Activated CD4-positive, alpha-beta memory T cell treated with anti-CD3 and anti-CD28 coated beads, Interleukin-2, amount 10 ng/mL, durations not matched to agents 7 days and 5 days (primary cell): ENCODE measurements around the gene GLT8D2. TPM values are rescaled to one million over a fixed set of nuclear protein-coding genes. Genes with fewer than 3 reads are reported as not detected.

Experiments
- CTCF ChIA-PET: fragments of 350-600 bp; sonication (Branson Sonifier 250); formaldehyde crosslinking; loops from one replicate; lab custom pipeline; 2021; ENCODE audit warnings: antibody characterized with exemption, inconsistent platforms; lab: Charles Lee
- POLR2A ChIA-PET: fragments of 350-600 bp; sonication (Branson Sonifier 250); formaldehyde crosslinking; loops from one replicate; lab custom pipeline; 2021; ENCODE audit warnings: antibody characterized with exemption; lab: Charles Lee
- DNase-seq: peaks from one replicate; pipeline ENCODE4 v3.0.0-alpha.2; 2020
- H3K27ac Mint-ChIP-seq: one replicate; pipeline ENCODE4 v1.8.0; 2021; ENCODE audit warnings: mild to moderate bottlenecking, mixed read lengths
- H3K27me3 Mint-ChIP-seq: one replicate; pipeline ENCODE4 v1.8.0; 2021; ENCODE audit warnings: mixed read lengths
- H3K36me3 Mint-ChIP-seq: one replicate; pipeline ENCODE4 v1.8.0; 2021; ENCODE audit warnings: low read depth, mixed read lengths
- H3K4me1 Mint-ChIP-seq: one replicate; pipeline ENCODE4 v1.8.0; 2021; ENCODE audit warnings: mixed read lengths
- H3K4me3 Mint-ChIP-seq: one replicate; pipeline ENCODE4 v1.8.0; 2021; ENCODE audit warnings: mild to moderate bottlenecking, mixed read lengths
- H3K9me3 Mint-ChIP-seq: one replicate; pipeline ENCODE4 v1.8.0; 2021; ENCODE audit warnings: mixed read lengths
- total RNA-seq, 2 experiments: library from RNA; stranded (reverse); gene quantifications; one replicate each; pipeline ENCODE4 v1.2.3, GENCODE V29; 2021

GLT8D2 gene
- total RNA-seq, 2 experiments from 2014 or later, result not detected

GRCh38 chr12:104064031-104064841 lies 14.2 kb upstream of the GLT8D2 start, which contains the start of gene HCFC2:
HCFC2 (plus strand) TSS chr12:104064531; CDS start chr12:104064561, 30 bp downstream.
- peak; percentile 92 for DNase-seq
- Mint-ChIP-seq H3K9me3 (no peaks in the 10 kb centered on the region), H3K4me3 (peak within 1 kb of the TSS; percentile 95), H3K27ac (peak within 1 kb of the TSS; percentile 76), H3K27me3 (peaks cover 14% of the 10 kb centered on the region), H3K4me1 (peaks cover 25% of the 10 kb centered on the region), H3K36me3 (peaks cover 14% of the 10 kb centered on the region)
- ChIA-PET CTCF (interaction anchor here (1.0 to 5.2 kb wide), 8 partner anchors 10 to 134 kb away, joined by 3 to 40 read pairs (median 4); partner anchors contain the start of gene HSP90B1), POLR2A (interaction anchor here (0.7 to 2.6 kb wide), 12 partner anchors 15 to 240 kb away, joined by 3 to 24 read pairs (median 5); partner anchors contain the start of genes HSP90B1, NFYB, NT5DC3 and TDG)

GRCh38 chr12:104063712-104064030 lies 13.7 kb upstream of the GLT8D2 start:
- peak overlapping the region; percentile 95 for H3K4me3 Mint-ChIP-seq
- no peak for DNase-seq
- peaks cover 16% of the 10 kb centered on the region for H3K27me3 Mint-ChIP-seq
- POLR2A ChIA-PET, result interaction anchor here (0.7 to 2.6 kb wide), 12 partner anchors 16 to 241 kb away, joined by 3 to 24 read pairs (median 5); partner anchors contain the start of genes HSP90B1, NFYB, NT5DC3 and TDG
- no peaks in the 10 kb centered on the region for H3K9me3 Mint-ChIP-seq
- CTCF ChIA-PET, result interaction anchor here (1.0 to 5.2 kb wide), 8 partner anchors 10 to 134 kb away, joined by 3 to 40 read pairs (median 4); partner anchors contain the start of gene HSP90B1
- peaks cover 10% of the 10 kb centered on the region for H3K36me3 Mint-ChIP-seq
- peak overlapping the region; percentile 57 for H3K27ac Mint-ChIP-seq
- peaks cover 21% of the 10 kb centered on the region for H3K4me1 Mint-ChIP-seq

GRCh38 chr12:104060791-104061190 lies 10.8 kb upstream of the GLT8D2 start:
- Mint-ChIP-seq H3K4me3 (no peak overlapping the region), H3K4me1 (peaks cover 12% of the 10 kb centered on the region), H3K9me3 (no peaks in the 10 kb centered on the region), H3K27ac (no peak overlapping the region), H3K27me3 (peaks cover 30% of the 10 kb centered on the region), H3K36me3 (no peaks in the 10 kb centered on the region)
- CTCF ChIA-PET, result interaction anchor here (5.2 kb wide), 1 partner anchor 48 kb away, joined by 40 read pairs; no protein-coding TSS in a partner anchor
- DNase-seq, result no peak
- POLR2A ChIA-PET, result no interaction called here

GRCh38 chr12:104059963-104060362 lies 10.0 kb upstream of the GLT8D2 start:
- Mint-ChIP-seq H3K9me3 (no peaks in the 10 kb centered on the region), H3K27ac (no peak overlapping the region), H3K27me3 (peaks cover 36% of the 10 kb centered on the region), H3K36me3 (no peaks in the 10 kb centered on the region), H3K4me1 (peaks cover 4% of the 10 kb centered on the region), H3K4me3 (no peak overlapping the region)
- DNase-seq, result no peak
- ChIA-PET CTCF (interaction anchor here (5.2 to 7.3 kb wide), 2 partner anchors 49 kb away, joined by 40 to 98 read pairs; no protein-coding TSS in a partner anchor), POLR2A (interaction anchor here (1.3 kb wide), 1 partner anchor 44 kb away, joined by 3 read pairs; no protein-coding TSS in a partner anchor)

GRCh38 chr12:104058802-104059201 lies 8.8 kb upstream of the GLT8D2 start:
- ChIA-PET POLR2A (interaction anchor here (1.3 kb wide), 1 partner anchor 45 kb away, joined by 3 read pairs; no protein-coding TSS in a partner anchor), CTCF (interaction anchor here (1.5 to 7.3 kb wide), 7 partner anchors 9 to 63 kb away, joined by 4 to 98 read pairs (median 6); no protein-coding TSS in a partner anchor)
- DNase-seq, result no peak
- no peak overlapping the region for H3K4me3 Mint-ChIP-seq
- peaks cover 2% of the 10 kb centered on the region for H3K4me1 Mint-ChIP-seq
- H3K9me3 Mint-ChIP-seq, result no peaks in the 10 kb centered on the region
- peaks cover 45% of the 10 kb centered on the region for H3K27me3 Mint-ChIP-seq
- no peaks in the 10 kb centered on the region for H3K36me3 Mint-ChIP-seq
- H3K27ac Mint-ChIP-seq, result no peak overlapping the region

- no peak overlapping the region for H3K27ac Mint-ChIP-seq
These were observed 7.8 kb upstream of the GLT8D2 start for GRCh38 chr12:104057771-104058197.

GRCh38 chr12:104056419-104056972 lies 6.5 kb upstream of the GLT8D2 start:
- Mint-ChIP-seq H3K27me3 (peaks cover 57% of the 10 kb centered on the region), H3K4me1 (no peaks in the 10 kb centered on the region), H3K27ac (no peak overlapping the region), H3K36me3 (no peaks in the 10 kb centered on the region), H3K9me3 (no peaks in the 10 kb centered on the region), H3K4me3 (no peak overlapping the region)
- DNase-seq, result no peak
- POLR2A ChIA-PET, result no interaction called here
- CTCF ChIA-PET, result interaction anchor here (1.7 to 7.3 kb wide), 2 partner anchors 10 to 53 kb away, joined by 8 to 98 read pairs; no protein-coding TSS in a partner anchor

More at GRCh38 chr12:104057771-104058197, 7.8 kb upstream of the GLT8D2 start:
- Mint-ChIP-seq H3K4me1 (no peaks in the 10 kb centered on the region), H3K4me3 (no peak overlapping the region), H3K36me3 (no peaks in the 10 kb centered on the region), H3K9me3 (no peaks in the 10 kb centered on the region), H3K27me3 (peaks cover 51% of the 10 kb centered on the region)
- POLR2A ChIA-PET, result interaction anchor here (1.0 kb wide), 1 partner anchor 51 kb away, joined by 6 read pairs; no protein-coding TSS in a partner anchor
- CTCF ChIA-PET, result interaction anchor here (0.7 to 7.3 kb wide), 10 partner anchors 8 to 901 kb away, joined by 3 to 98 read pairs (median 6); no protein-coding TSS in a partner anchor
- no peak for DNase-seq

- H3K4me3 Mint-ChIP-seq, result no peak overlapping the region
- CTCF ChIA-PET, result interaction anchor here (7.3 kb wide), 1 partner anchor 53 kb away, joined by 98 read pairs; no protein-coding TSS in a partner anchor
- H3K4me1 Mint-ChIP-seq, result no peaks in the 10 kb centered on the region
- no peak overlapping the region for H3K27ac Mint-ChIP-seq
- peaks cover 56% of the 10 kb centered on the region for H3K27me3 Mint-ChIP-seq
- POLR2A ChIA-PET, result no interaction called here
- no peaks in the 10 kb centered on the region for H3K36me3 Mint-ChIP-seq
- no peaks in the 10 kb centered on the region for H3K9me3 Mint-ChIP-seq
- DNase-seq, result no peak
These were observed 5.8 kb upstream of the GLT8D2 start for GRCh38 chr12:104055686-104056388.

GRCh38 chr12:104054681-104055346 lies 4.8 kb upstream of the GLT8D2 start:
- H3K27me3 Mint-ChIP-seq, result peaks cover 55% of the 10 kb centered on the region
- CTCF ChIA-PET, result interaction anchor here (0.6 to 7.3 kb wide), 2 partner anchors 54 to 112 kb away, joined by 3 to 98 read pairs; no protein-coding TSS in a partner anchor
- DNase-seq, result no peak

GRCh38 chr12:104050436-104050835 lies 449 bp upstream of the GLT8D2 start:
- no peak overlapping the region for H3K4me3 Mint-ChIP-seq
- POLR2A ChIA-PET, result no interaction called here
- CTCF ChIA-PET, result interaction anchor here (0.7 kb wide), 1 partner anchor 8 kb away, joined by 3 read pairs; no protein-coding TSS in a partner anchor

More at GRCh38 chr12:104054681-104055346, 4.8 kb upstream of the GLT8D2 start:
- POLR2A ChIA-PET, result no interaction called here
- peaks cover 8% of the 10 kb centered on the region for H3K4me1 Mint-ChIP-seq
- no peaks in the 10 kb centered on the region for H3K36me3 Mint-ChIP-seq
- H3K27ac Mint-ChIP-seq, result no peak overlapping the region
- no peaks in the 10 kb centered on the region for H3K9me3 Mint-ChIP-seq
- no peak overlapping the region for H3K4me3 Mint-ChIP-seq

GRCh38 chr12:104049278-104049902 lies 597 bp downstream of the GLT8D2 start:
- H3K4me3 Mint-ChIP-seq, result no peak overlapping the region
- no peaks in the 10 kb centered on the region for H3K36me3 Mint-ChIP-seq
- H3K9me3 Mint-ChIP-seq, result no peaks in the 10 kb centered on the region
- peaks cover 16% of the 10 kb centered on the region for H3K4me1 Mint-ChIP-seq
- ChIA-PET CTCF (no interaction called here), POLR2A (no interaction called here)
- H3K27ac Mint-ChIP-seq, result no peak overlapping the region
- no peak for DNase-seq
- H3K27me3 Mint-ChIP-seq, result peaks cover 46% of the 10 kb centered on the region

More at GRCh38 chr12:104050436-104050835, 449 bp upstream of the GLT8D2 start:
- H3K27ac Mint-ChIP-seq, result no peak overlapping the region
- no peaks in the 10 kb centered on the region for H3K36me3 Mint-ChIP-seq
- peaks cover 52% of the 10 kb centered on the region for H3K27me3 Mint-ChIP-seq
- DNase-seq, result no peak
- H3K4me1 Mint-ChIP-seq, result peaks cover 12% of the 10 kb centered on the region
- H3K9me3 Mint-ChIP-seq, result no peaks in the 10 kb centered on the region
